NCI-H526 treated with DMSO at 0.1 percent for 48 hours (cell line): ENCODE data around the gene CSMD2.

Source experiments
- DNase-seq: peaks from one replicate; lab custom pipeline; 2025; lab: John Stamatoyannopoulos, UW

Gene CSMD2

DNA sequence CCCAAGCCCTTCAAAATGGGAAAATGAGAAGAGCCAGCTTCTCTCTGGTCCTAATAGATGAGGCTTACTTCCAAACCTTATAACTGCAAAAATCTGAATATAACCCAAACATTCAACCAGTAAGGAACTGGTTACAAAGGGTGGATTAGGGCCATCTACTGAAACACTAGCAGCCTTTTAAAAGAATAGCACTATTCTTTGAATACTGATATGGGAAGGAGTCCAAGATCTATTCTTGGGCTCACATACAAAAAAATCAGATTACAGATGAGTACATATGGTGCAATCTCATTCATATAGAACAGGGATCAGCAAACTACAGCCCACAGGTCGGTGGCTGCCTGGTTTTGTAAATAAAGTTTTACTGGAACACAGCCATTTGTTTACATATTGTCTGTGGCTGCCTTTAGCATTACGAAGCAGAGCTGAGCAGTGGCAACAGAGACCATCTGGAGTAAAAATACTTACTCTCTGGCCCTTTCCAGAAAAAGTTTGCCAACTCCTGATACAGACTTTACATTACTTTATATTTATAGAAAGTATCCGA is 524.8 kb downstream of the CSMD2 start:
- DNase-seq = no peak

DNA sequence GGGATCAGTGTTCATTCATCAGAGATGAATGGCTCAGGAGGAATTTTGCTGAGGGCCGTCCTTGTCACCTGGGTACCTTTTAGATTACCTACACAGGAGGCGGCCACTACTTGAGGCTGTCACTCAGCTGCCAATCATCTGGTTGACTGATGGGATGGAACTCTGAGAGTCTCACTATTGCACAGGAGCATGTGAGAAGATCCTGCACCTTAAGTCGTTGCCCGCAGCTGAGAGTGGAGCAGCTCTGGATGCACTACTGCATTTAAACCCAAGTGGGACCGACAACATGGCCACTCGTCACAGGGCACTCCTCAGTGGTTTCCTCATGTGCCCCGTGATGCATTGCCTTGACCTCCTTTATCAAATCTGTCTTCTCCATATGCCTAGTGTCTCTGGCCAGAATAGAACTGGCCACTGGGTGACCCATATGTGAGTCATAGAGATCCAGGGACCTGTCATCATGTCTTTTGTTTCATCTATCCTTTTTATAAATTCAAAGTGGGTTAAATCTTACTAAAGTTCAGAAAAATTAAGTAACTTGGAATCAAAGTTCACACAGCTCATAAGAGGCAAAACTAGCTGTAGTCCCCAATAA is 527.1 kb downstream of the CSMD2 start:
- DNase-seq = no peak

DNA sequence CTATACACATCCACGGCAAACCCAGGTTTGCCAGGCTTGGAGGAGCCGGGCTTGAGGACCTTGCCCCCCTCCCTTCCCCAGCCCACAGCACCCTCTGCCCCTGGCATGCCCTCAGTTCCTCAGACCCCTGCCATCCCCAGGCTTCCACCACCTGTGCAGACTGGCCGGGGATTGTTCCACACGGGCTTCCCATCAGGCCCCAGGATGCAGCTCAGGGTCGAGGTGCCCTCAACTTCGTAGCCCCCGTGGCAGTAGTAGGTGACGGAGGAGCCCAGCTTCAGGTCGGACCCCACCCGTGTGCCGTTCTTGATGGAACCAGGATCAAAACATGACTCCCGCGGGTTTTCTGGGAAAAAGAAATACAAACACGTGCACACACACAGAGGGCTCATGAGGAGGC is 528.8 kb downstream of the CSMD2 start:
- no peak for DNase-seq

DNA sequence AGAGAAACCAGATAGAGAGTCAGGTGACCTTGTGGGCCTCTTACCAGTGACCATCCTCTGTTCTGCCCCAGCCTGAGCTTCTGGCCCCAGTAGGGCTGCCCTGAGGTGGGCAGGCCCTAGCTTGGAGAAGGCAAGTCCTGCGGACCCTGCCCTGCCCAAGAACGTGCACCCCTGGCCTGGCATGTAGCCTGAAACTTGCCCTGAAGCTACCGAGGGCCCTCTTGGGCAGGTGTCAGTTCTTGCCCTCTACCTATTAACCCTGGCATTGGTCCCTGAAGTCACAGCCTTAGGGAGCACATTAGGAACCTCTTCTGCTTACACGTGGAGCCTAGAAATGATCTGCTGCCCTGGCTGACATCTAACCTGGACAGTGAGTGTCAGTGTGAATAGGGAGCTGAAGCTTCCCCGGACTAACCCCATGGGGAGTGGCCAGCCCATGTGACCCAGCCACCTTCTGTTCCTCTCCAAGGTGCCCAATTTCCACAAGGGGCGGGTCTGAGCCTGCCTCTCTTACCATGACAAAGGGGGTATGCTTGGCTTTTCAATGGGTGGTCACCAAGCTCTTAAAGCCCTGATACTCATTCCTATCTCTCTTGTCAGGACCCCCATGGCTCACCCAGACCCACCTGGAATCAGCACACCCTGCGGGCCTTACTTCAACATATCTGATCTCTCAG is 529.6 kb downstream of the CSMD2 start:
- no peak for DNase-seq

DNA sequence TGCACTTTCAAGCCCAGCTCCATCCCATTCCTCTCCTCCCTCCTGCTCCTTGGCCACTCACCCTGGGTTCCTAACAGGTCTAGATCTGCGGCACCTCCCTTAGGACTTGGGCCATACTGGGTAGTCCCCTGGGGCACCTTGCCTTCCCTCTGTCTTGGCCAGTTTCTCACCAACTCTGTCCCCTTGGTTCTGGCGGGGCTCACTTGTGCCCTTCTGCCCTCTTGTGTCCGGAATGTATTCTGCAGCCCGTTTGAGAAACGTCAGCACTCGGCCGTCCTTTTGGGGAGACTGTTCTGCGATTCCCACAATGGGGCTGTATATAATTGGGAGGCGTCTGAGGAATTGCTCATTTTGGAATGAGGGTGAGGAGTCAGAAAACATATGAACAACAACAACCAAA is 530.2 kb downstream of the CSMD2 start:
- DNase-seq = no peak

DNA sequence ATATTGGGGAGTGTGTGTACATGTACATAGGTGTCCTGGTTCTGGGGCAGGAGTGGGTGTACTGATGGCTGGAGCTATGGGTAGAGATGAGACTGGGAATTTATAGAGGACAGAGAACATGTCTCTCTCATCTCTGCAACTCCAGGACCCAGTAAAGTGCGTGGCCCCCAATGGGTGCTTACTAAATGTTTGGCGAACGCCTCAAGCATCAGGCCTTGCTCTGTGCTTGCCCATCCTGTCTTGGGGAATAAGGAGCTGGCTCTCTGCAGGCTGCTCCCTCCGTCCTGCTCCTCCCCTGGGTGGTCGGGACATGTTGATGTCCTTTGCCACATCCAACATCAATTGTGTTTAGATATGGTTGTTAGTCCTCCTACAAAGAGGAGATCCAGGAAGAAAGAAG is 530.9 kb downstream of the CSMD2 start:
- DNase-seq = no peak

DNA sequence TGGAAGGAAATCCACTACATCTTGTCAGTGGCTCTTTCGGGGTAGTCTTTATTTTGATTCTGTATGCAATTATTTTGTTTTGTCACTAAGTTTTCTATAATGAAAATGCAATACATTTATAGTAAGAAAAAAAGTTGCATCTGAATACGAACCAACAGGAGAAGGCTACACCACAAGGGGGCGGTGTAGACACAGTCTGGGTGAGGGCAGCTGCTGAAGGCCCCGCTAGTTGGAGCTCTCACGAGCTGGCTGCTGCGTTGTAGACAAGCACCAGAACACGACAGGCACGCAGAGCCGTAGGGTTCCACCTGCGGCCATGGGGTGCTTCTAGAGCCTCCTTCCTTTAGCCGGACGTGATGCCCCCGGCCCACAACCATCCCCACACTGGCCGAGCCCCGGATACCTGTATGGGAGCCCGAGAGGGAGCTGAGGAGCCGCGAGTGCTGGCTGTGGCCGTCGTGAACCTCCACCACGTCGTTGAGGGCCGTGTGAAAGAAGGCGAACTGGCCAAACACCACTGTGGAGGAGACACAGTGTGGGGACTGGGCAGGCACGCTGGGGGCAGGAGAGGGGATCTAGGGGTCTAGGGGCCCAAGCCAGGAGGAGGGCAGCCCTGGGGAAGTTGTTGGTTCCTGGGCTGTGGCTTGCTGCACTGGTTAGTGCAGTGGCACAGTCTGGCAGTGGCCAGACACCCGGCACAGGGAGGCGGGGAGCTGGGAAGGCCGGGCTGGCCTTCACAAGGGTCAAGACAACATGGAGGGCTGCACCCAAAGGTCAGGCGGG is 531.8 kb downstream of the CSMD2 start:
- DNase-seq = peak; percentile 68

DNA sequence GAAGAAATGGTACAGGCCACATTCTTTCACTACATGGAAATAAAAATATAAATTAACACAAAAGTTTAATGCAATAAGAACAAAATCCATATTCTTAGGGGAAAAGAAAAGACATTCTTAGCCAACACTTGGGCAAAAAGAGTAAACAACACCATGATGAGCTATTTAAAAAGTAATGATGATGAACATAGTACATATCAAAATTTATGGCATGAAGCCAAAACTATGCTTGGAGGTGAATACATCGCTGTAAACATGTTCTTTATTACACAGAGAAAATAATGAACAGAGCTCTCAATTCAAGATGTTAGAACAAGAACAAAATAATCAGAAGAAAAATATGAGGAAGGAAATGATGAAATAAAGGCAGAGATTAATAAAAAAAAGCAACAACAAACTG is 534.3 kb downstream of the CSMD2 start:
- DNase-seq = no peak

DNA sequence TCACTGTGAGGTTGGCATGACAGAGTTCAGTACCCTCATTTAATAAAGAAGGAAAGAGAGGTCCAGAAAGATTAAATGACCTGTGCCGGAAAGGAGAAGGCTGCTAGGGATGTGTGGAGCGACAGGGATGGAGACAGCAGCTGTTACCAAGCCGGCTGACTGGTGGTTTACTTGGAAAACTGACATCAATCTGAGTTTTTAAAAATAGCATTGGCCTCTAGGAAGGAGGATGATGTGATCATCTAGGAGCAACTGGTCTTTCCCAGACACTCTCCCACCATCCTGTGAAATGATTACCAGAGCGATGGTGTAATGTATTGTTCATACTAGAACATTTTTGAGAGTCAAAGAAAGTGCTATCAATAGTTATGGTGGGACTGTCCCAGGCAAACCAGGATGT is 538.2 kb downstream of the CSMD2 start:
- no peak for DNase-seq

DNA sequence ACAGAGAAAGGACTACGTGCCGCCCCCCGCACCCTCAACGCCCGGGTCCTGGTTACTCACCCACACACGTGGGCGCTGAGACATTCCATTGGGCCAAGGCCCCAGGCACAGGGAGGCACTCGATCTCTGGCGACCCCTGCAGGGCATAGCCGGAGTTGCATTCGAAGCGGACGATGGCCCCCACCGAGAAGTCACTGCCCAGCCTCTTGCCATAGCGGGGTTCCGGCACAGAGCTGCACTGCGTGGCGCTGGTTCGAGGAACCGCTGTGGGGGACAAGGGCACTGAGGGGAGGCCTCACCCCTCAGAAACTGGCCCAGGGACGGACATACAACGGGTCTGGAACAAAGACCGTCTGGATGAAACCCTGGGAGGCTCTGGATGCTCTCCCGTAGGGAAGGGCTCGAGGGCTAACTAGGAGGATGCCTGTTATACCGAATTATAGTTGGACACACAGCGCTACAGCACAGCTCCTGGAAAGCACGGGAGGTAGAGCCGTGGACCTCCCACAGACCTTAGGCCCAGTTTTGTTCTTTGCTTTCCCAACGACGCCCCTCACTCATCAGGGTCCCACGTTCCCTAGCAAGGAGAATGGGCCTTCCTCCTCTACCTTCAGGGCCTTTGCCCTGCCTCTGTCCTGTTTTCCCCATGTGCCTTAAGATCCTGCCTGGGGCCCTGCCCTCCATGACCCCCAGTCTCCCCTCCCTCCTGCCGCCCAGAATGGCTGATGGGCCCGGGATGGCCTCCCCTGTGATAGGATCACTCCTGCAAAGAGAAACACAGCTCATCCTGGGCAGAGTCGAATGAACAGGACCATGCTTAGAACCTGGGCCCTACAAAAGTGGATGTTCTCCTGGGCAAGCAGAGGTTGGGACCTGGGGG is 539.8 kb downstream of the CSMD2 start:
- no peak for DNase-seq

DNA sequence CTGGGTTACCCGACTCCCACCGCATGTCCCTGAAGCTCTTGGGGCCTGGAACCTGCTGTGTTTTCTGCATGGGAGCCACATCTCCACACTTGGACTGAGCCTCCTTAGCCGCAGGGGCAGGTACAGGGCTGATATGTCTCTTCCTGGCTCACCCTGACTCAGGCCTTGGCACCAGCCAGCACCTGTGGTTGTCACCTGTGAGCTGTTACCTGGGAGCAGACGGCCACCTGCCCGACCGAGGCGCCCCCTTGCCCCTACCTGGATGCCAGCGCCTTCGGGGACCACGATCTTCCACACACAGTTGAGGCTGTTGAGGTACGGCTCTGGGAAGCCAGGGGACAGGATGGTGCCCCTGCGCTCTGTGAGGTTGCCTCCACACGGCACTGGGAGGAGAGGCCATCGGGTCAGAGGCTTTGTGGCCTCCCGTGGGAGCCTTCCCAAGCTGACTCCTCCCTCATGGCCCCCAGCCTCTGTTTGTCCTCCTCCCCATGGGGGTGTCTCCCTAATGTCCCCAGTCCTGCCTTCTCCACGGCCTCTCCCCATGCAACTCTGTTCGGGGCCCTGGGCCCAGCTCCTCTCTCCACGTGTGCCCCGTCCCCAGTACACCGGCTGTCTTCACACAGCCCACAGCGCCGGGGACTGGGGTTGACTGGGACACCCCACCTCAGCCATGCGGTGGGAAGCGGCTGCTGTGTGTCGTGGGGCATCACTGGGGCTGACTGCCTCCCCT is 540.6 kb downstream of the CSMD2 start:
- no peak for DNase-seq

DNA sequence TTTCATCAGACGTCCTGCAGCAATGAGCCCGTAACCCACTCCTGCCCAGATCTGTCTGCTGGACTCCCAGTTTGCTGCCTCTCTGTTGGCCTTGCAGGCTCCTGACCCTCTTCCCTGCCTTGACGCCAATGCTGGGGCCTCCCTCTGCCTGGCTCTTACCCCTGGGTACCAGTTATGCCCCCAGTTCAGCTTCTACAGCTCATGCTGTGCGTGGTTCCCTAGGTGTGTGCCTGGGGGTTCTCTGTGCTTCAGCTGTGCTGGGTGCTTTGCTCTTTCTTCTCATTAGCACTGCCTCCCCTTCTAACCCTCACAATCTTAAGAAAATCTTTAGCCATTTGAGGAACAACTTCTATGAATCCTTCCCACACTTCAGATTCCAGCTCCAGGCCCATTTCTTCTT is 541.2 kb downstream of the CSMD2 start:
- no peak for DNase-seq

DNA sequence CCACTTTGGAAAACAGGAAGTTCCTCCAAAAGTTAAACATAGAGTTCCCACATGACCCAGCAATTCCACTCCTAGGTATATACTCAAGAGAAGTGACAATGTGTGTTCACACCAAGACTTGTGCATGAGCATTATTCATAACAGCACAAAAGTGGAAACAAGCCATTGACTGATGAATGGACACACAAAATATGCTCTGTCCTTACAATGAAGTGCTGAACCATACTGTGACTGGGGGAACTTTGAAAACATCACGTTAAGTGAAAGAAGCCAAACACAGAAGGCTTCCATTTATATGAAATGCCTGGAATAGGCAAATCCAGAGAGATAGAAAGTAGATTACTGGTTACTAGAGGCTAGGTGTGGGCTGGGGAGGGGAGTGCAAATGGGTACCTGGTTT is 542.3 kb downstream of the CSMD2 start:
- DNase-seq = no peak

DNA sequence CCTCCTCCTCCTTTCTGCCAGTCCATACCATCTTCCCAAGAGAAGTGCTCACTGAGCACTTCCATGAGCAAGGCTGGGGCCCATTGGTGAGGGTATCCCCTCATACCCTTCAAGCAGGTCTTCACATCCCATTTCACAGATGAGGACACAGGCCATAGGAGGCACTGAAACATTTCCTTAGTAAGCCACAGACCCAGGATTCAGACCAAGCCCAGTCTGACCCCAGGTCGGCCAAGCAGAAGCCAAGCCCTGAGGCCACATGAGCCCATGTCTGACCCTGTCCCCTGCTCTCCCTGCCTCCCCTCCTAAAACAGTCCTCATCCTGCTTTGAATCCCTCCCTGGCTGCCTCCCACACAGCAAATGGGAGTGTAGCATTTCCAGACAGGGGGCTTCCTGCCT is 546.4 kb downstream of the CSMD2 start:
- no peak for DNase-seq

DNA sequence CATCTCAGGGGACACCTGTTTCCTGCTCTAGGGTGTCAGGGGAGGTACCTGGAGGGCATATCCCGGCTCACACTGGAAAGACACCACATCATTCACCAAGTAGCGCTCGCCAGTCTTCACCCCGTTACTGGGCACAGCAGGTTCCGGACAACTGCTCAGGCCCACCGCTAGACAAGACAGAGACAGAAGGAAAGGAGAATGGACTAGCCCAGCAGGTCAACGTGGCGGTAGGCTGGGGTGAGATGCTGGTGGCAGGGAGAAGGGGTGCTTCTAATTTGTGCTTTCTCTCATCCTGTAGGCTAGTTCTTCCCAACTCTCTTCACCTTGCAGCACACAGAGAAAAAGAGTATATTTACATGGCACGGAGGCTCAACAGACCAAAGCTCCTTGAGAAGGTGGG is 547.6 kb downstream of the CSMD2 start:
- no peak for DNase-seq

DNA sequence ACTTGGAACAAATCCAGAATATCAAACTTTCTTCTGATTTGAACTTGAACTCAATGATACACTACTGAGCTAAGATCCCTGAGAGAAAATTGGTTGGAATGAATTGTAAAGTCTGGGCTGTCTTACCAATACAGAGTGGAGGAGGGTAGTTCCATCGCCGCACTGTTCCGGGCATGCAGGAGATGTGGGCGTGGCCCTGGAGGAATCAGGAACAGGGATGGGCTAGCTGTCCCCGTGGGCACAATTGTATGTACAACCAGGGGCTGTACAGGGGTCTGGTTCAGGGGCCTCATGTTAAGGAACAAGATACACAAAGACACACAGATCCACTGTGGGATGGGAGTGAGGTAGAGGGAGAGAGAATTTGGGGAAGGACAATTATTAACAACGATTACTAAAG is 548.2 kb downstream of the CSMD2 start:
- no peak for DNase-seq

DNA sequence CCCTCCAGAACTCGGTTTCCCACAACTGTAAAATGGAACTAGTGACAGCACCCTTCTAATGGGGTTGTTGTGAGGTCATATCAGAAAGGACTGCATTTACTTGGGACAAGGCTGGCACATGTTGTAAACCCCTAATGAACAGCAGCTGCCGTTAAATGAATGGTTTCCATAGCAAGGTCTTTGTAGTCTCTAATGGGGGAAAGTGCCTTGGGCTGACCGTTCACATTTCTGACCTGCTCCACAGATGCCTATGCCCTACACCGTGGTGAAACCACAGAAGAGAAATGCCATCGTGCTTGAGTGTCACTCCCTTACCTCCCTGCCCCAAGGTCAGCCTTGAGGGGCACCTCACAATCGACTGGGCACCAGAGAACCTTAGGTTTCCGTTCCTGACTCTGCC is 549.5 kb downstream of the CSMD2 start:
- DNase-seq = no peak

DNA sequence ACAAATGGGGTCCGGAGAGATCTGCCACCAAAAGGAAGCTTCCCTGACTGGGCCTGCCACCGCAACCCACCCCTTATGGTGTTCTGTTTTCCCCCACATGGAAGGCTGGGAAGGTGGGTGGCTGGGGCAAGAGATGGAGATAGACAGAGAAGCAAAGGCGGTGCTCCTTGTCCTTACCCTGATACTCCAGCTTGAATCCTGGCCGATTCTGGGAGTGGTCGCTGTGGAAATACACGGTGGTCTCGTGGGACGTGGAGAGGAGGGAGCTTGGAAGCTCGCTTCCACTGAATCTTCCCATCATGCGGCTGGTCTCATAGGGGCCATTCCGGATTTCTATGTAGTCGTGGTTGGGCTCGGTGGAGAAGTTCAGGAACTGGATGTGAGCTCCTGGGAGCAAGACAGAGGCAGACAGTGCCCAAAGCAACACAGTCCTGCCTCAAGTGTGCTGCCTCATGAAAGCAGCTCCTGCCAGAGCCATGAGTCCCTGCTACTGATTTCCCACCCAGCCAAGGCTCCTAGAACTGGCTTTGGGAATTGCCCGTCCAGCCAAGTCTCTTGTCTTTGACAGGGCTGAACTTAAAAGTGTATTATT is 554.1 kb downstream of the CSMD2 start:
- DNase-seq = no peak

DNA sequence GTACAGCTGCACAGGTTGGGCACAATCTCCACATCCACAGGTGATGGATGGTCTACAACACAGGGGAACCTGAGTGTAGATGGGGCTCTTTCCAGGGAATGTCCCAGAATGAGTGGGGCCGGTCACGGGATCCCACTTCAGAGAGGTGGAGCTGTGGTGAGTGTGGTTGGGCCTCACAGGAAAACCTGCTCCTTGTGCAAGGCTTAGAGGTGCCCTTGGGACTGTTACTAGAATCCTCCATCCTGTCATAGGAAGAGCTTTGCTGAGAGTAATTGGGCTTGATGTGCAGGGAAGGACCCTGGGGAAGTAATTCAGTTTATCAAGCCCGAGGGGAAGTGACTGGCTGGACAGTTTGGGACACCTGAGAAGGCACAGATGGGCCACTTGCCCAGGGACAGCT is 554.6 kb downstream of the CSMD2 start:
- no peak for DNase-seq

DNA sequence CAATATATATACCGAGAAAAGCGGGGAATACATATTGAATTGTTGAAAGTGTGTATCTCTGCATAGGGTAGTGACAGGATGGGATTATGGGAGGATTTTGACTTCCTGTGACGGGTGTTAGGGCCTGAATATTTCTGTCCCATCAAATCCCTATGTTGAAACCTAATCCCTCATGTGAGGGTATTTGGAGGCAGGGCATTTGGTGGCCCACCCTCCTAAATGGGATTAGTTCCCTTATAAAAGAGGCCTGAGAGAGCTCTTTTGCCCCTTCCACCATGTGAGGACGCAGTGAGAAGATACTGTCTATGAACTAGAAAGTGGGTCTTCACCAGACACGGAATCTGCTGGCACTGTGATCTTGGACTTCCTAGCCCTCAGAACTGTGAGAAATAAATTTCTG is 555.3 kb downstream of the CSMD2 start:
- DNase-seq = no peak

DNA sequence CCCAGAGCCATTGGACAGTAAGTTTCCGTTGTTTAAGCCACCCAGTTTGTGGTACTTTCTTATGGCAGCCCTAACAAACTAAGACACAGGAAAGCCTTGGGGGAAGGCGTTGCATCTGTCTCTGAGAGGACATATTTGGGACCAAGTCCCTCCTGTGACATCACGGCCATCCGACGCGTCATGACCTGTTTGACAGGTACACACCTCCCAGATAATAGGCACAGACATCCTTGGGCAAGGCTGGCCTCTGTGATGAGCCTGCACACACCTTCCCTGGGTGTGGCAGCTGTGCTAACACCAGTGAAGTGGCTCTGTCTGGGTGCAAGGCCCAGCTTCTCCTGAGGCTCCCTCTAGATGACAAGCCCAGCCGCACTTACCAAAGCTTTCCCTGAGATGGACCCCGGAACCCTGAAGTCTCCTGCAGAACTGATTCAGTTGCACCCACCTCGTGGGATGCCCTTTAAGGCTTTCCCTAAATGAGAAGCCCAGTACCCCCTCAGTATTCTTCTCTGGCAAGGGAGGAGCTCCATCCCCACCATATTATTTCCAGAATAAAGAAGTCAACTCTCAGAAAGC is 556.1 kb downstream of the CSMD2 start:
- DNase-seq = no peak
